Lung (tissue), 12 donors: ENCODE results near the gene PUS10. TPM values are rescaled to one million over a fixed set of nuclear protein-coding genes. Genes with fewer than 3 reads are reported as not detected.
A peak's percentile ranks its signal among the peaks of the same experiment; 100 is the strongest.
"Not testable (repeated sequence)": the region's sequence is repeated elsewhere in the genome, so short reads cannot be mapped to it uniquely, and the experiment has no call there.

Source experiments
- ATAC-seq: fragments of 200-7000 bp; cut with Tn5 transposase; one replicate; pipeline ENCODE4 v1.9.1; 2020; ENCODE audit warnings: moderate number of reproducible peaks; ENCODE audit not compliant: insufficient read depth, low FRiP score
- DNase-seq, 3 donors: peaks; one replicate each; pipeline ENCODE4 v3.0.0-alpha.2; 2013 to 2017
- H3K27ac ChIP-seq, 2 donors: one replicate each; pipeline ENCODE4 v1.5.1; 2013; ENCODE audit warnings: mild to moderate bottlenecking in 2 of 2, moderate library complexity in 2 of 2, control low read depth in 1 of 2, inconsistent platforms in 1 of 2, low read depth in 1 of 2, low read length in 1 of 2
- H3K27me3 ChIP-seq, 3 donors: one replicate each; pipeline ENCODE4 v1.5.1; 2013; ENCODE audit warnings: low read length in 2 of 3; ENCODE audit not compliant: control insufficient read depth in 3 of 3, insufficient read depth in 3 of 3
- H3K36me3 ChIP-seq, 4 donors: one replicate each; pipeline ENCODE4 v1.5.1; 2013; ENCODE audit warnings: low read length in 4 of 4, mild to moderate bottlenecking in 1 of 4, moderate library complexity in 1 of 4; ENCODE audit not compliant: control insufficient read depth in 4 of 4, insufficient read depth in 4 of 4
- H3K4me1 ChIP-seq, 5 donors: one replicate each; pipeline ENCODE4 v1.5.1; 2013; ENCODE audit warnings: low read length in 5 of 5, mild to moderate bottlenecking in 2 of 5, moderate library complexity in 1 of 5; ENCODE audit not compliant: control insufficient read depth in 5 of 5, insufficient read depth in 5 of 5
- H3K4me3 ChIP-seq: one replicate; pipeline ENCODE4 v1.5.1; 2013; ENCODE audit warnings: mild to moderate bottlenecking, control low read depth, moderate library complexity
- H3K9ac ChIP-seq, 2 donors: one replicate each; pipeline ENCODE4 v1.5.1; 2013; ENCODE audit warnings: low read length in 2 of 2, control low read depth in 1 of 2; ENCODE audit not compliant: insufficient read depth in 1 of 2
- H3K9me3 ChIP-seq, 4 donors: one replicate each; pipeline ENCODE4 v1.5.1; 2013; ENCODE audit warnings: low read length in 3 of 4, mild to moderate bottlenecking in 1 of 4, moderate library complexity in 1 of 4; ENCODE audit not compliant: control insufficient read depth in 4 of 4, insufficient read depth in 3 of 4
- WGBS, 2 donors: extraction: QIAGEN DNeasy Blood & Tissue Kit; methylation state at CpG; one replicate each; pipeline ENCODE4 v1.1.7; 2013; 5-methylcytosine and 5-hydroxymethylcytosine counted together
- polyA plus RNA-seq, 2 donors: library from polyadenylated mRNA; stranded (reverse); fragments of 200-250 nt; gene quantifications; one replicate each; pipeline ENCODE4 v1.2.1, GENCODE V29; 2013
- total RNA-seq, 2 donors: library from RNA; depleted of rRNA in 1 of 2; stranded (reverse); fragments of >200 nt in 1 of 2; gene quantifications; one replicate each; pipeline ENCODE4 v1.2.1, GENCODE V29; 2014 to 2021
- TF ChIP-seq, protein P1 (sequence below): IDR thresholded peaks from 2 replicates; pipeline ENCODE4 v1.5.1; 2012; ENCODE audit warnings: mild to moderate bottlenecking; ENCODE audit errors: control extremely low read depth, extremely low read depth
- donor health status: control.
- donor health status: control.
- donor health status: Bipolar disorder and iron deficiency.
- donor health status: healthy.
- donor health status: DM: yes; HTN: yes; CAD: no.

Gene PUS10
- total and polyA plus RNA-seq, 4 donors, result 3.4 to 15.8 (median 5.9) TPM

GRCh38 chr2:60934165-60934722 is 83.8 kb downstream of the PUS10 start:
- DNase-seq, result no peak
- H3K4me3 ChIP-seq, result no peak overlapping the region
- no peaks in the 10 kb centered on the region for H3K27me3 ChIP-seq
- peaks cover 0 to 3% (median 0%) of the 10 kb centered on the region in 5 donors for H3K4me1 ChIP-seq
- H3K9ac ChIP-seq, result no peak overlapping the region
- H3K36me3 ChIP-seq, result peaks cover 0 to 14% (median 0%) of the 10 kb centered on the region in 4 donors
- TF ChIP-seq, protein P1, sequence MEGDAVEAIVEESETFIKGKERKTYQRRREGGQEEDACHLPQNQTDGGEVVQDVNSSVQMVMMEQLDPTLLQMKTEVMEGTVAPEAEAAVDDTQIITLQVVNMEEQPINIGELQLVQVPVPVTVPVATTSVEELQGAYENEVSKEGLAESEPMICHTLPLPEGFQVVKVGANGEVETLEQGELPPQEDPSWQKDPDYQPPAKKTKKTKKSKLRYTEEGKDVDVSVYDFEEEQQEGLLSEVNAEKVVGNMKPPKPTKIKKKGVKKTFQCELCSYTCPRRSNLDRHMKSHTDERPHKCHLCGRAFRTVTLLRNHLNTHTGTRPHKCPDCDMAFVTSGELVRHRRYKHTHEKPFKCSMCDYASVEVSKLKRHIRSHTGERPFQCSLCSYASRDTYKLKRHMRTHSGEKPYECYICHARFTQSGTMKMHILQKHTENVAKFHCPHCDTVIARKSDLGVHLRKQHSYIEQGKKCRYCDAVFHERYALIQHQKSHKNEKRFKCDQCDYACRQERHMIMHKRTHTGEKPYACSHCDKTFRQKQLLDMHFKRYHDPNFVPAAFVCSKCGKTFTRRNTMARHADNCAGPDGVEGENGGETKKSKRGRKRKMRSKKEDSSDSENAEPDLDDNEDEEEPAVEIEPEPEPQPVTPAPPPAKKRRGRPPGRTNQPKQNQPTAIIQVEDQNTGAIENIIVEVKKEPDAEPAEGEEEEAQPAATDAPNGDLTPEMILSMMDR, result no peak
- peaks cover 0 to 2% (median 0%) of the 10 kb centered on the region in 4 donors for H3K9me3 ChIP-seq
- 48 to 64% methylated on average over 2 of the region's 2 CpGs for WGBS, 2 donors
- no peak overlapping the region for H3K27ac ChIP-seq
- ATAC-seq, result no peak

DNA sequence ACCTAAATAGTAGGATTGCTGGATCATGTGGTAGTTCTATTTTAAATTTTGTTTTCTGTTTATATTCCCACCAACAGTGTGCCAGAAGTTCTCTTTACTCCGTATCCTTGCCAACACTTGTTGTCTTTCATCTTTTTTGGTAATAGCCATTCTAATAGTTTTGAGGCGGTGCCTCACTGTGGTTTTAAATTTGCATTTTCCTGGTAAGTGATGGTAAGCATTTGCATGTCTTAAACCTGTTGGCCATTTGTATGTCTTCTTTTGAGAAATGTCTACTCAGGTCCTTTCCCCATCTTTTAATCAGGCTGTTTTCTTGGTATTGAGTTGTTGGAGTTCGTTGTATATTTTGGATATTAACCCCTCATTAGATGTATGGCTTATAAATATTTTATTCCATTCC is 85.1 kb downstream of the PUS10 start:
- Histone ChIP-seq H3K27me3 (no peaks in the 10 kb centered on the region), H3K27ac (no peak overlapping the region), H3K36me3 (peaks cover 0 to 12% (median under 1%) of the 10 kb centered on the region in 4 donors), H3K9ac (no peak overlapping the region), H3K4me1 (peaks cover 0 to 3% (median 0%) of the 10 kb centered on the region in 5 donors), H3K4me3 (no peak overlapping the region), H3K9me3 (peaks cover 0 to 2% (median 0%) of the 10 kb centered on the region in 4 donors)
- DNase-seq (no peak), ATAC-seq (no peak)
- WGBS, 2 donors, result 94 to 97% methylated on average over 3 of the region's 3 CpGs
- TF ChIP-seq, protein P1, result no peak

DNA sequence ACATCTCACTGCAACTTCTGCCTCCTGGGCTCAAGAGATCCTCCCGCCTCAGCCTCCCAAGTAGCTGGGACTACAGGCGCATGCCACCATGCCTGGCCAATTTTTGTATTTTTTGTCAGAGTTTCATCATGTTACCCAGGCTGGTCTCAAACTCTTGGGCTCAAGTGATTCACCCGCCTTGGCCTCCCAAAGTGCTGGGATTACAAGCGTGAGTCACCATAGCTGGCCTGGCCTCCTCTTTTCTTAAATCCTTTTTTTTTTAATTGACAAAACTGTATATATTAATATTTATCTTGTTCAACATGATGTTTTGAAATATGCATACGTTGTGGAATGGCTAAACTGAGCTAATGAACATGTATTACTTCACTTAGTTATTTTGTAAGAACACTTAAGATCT is 86.0 kb downstream of the PUS10 start:
- H3K9ac ChIP-seq, H3K27me3 ChIP-seq, H3K4me3 ChIP-seq, H3K4me1 ChIP-seq, ATAC-seq, H3K9me3 ChIP-seq, H3K27ac ChIP-seq, DNase-seq, H3K36me3 ChIP-seq: not testable (repeated sequence)
- WGBS, 2 donors, result 86 to 89% methylated on average over 5 of the region's 5 CpGs

GRCh38 chr2:60926741-60927552 is 91.1 kb downstream of the PUS10 start:
- ATAC-seq (peak; percentile 78), DNase-seq (peak in 2 of 3 donors; percentile 8 to 12)
- Histone ChIP-seq H3K9ac (no peak overlapping the region), H3K36me3 (peaks cover 10 to 21% (median 13%) of the 10 kb centered on the region in 4 donors), H3K4me3 (no peak overlapping the region), H3K27me3 (no peaks in the 10 kb centered on the region), H3K27ac (no peak overlapping the region), H3K4me1 (no peaks in the 10 kb centered on the region), H3K9me3 (no peaks in the 10 kb centered on the region)
- WGBS, 2 donors, result 29 to 47% methylated on average over 3 of the region's 3 CpGs
- TF ChIP-seq, protein P1, result no peak
